K562 (cell line): ENCODE data around the gene SAMD10. TPM values are rescaled to one million over a fixed set of nuclear protein-coding genes. Genes with fewer than 3 reads are reported as not detected.

Experiments used
- CBFB ChIP-seq: sonication (generic); formaldehyde crosslinking; IDR thresholded peaks from 2 replicates; pipeline ENCODE4 v1.4.0; 2020; ENCODE audit warnings: mild to moderate bottlenecking, missing genetic modification reagents
- CTCF ChIP-seq, 3 experiments: IDR thresholded peaks in 2 of 3; conservative IDR thresholded peaks in 1 of 3; 2 replicates each; pipeline ENCODE4 v1.5.1; 2011 to 2012; ENCODE audit warnings: low read length in 3 of 3, mild to moderate bottlenecking in 3 of 3, control low read depth in 2 of 3, improper control_type of control experiment in 1 of 3, inconsistent platforms in 1 of 3, low read depth in 1 of 3, mixed read lengths in 1 of 3, moderate library complexity in 1 of 3; ENCODE audit not compliant: insufficient read depth in 2 of 3
- IFI16 ChIP-seq: fragments of 250-450 bp; sonication (Bioruptor Pico); IDR thresholded peaks from 2 replicates; pipeline ENCODE4 v2.1.2; 2022; ENCODE audit warnings: mild to moderate bottlenecking, inconsistent platforms
- POLR2G ChIP-seq: fragments of 200-400 bp; formaldehyde crosslinking; IDR thresholded peaks from 2 replicates; pipeline ENCODE4 v1.6.1; 2017; ENCODE audit warnings: low read depth, mild to moderate bottlenecking, antibody characterized with exemption, low read length, moderate library complexity
- SAP30 ChIP-seq: fragments of 200-600 bp; sonication (generic); IDR thresholded peaks from 2 replicates; pipeline ENCODE4 v1.6.1; 2012; ENCODE audit warnings: borderline replicate concordance, low read depth, mild to moderate bottlenecking, moderate library complexity, low read length, control low read depth, inconsistent platforms; ENCODE audit not compliant: insufficient read depth, poor library complexity, severe bottlenecking
- SIX5 ChIP-seq, 2 experiments: IDR thresholded peaks; 2 replicates each; pipeline ENCODE4 v1.6.1; 2011; ENCODE audit warnings: low read length in 2 of 2, borderline replicate concordance in 1 of 2, low read depth in 1 of 2, mild to moderate bottlenecking in 1 of 2, moderate library complexity in 1 of 2; ENCODE audit not compliant: insufficient read depth in 1 of 2
- SRSF1 ChIP-seq: fragments of 200-400 bp; formaldehyde crosslinking; IDR thresholded peaks from 2 replicates; pipeline ENCODE4 v1.6.1; 2017; ENCODE audit warnings: mild to moderate bottlenecking, low read depth, low read length, moderate library complexity
- SUPT5H ChIP-seq: fragments of 450-650 bp; IDR thresholded peaks from 2 replicates; pipeline ENCODE4 v1.6.1; 2016
- TAF1 ChIP-seq: IDR thresholded peaks from 2 replicates; pipeline ENCODE4 v1.6.1; 2011; ENCODE audit warnings: mild to moderate bottlenecking, low read length, moderate library complexity; ENCODE audit not compliant: insufficient read depth, control insufficient read depth, severe bottlenecking; ENCODE audit errors: extremely low read depth
- ZBTB43 ChIP-seq: sonication (generic); formaldehyde crosslinking; IDR thresholded peaks from 2 replicates; pipeline ENCODE4 v1.8.0; 2023; ENCODE audit warnings: mild to moderate bottlenecking, missing genetic modification reagents
- ZBTB7A ChIP-seq: IDR thresholded peaks from 2 replicates; pipeline ENCODE4 v1.6.1; 2011; ENCODE audit warnings: low read depth, mild to moderate bottlenecking, low read length, moderate library complexity, borderline replicate concordance; ENCODE audit not compliant: control insufficient read depth
- ZNF12 ChIP-seq: sonication (generic); formaldehyde crosslinking; IDR thresholded peaks from 2 replicates; pipeline ENCODE4 v1.4.0; 2020; ENCODE audit warnings: mild to moderate bottlenecking, missing genetic modification reagents
- ZNF316 ChIP-seq: fragments of 450-650 bp; IDR thresholded peaks from 2 replicates; pipeline ENCODE4 v1.6.1; 2016
- polyA plus RNA-seq, 8 experiments: library from polyadenylated mRNA; depleted of rRNA in 4 of 8; stranded (reverse) in 5 of 8; unstranded in 3 of 8; fragments of >200 nt; fragmentation: Nextera tagmentation in 2 of 8; fragmentation: Illumina TruSeq in 1 of 8; extraction: Ambion mirVana in 2 of 8; extraction: Trizol in 1 of 8; gene quantifications; 2 replicates each; pipeline versions ENCODE4 v1.2.1 to v1.2.3, GENCODE V29; 2011 to 2014; ENCODE audit warnings: inconsistent platforms in 1 of 8, missing spikeins in 1 of 8
- total RNA-seq, 7 experiments: library from RNA; depleted of rRNA in 6 of 7; stranded (reverse); fragments of >200 nt in 6 of 7; fragmentation: Illumina TruSeq in 2 of 7; extraction: Trizol in 2 of 7; gene quantifications; 2 replicates each; pipeline versions ENCODE4 v1.2.1 to v1.2.3, GENCODE V29; 2011 to 2021; ENCODE audit warnings: low replicate concordance in 1 of 7
- TF ChIP-seq, protein P1 (sequence below): sonication (generic); formaldehyde crosslinking; IDR thresholded peaks from 2 replicates; pipeline ENCODE4 v1.9.0; 2022; ENCODE audit warnings: mild to moderate bottlenecking, missing genetic modification reagents
- TF ChIP-seq, protein P2 (sequence below): sonication (generic); formaldehyde crosslinking; IDR thresholded peaks from 2 replicates; pipeline ENCODE4 v1.8.0; 2022; ENCODE audit warnings: mild to moderate bottlenecking, missing genetic modification reagents
- TF ChIP-seq, protein P3 (sequence below): conservative IDR thresholded peaks from 2 replicates; pipeline ENCODE4 v1.6.1; 2011; ENCODE audit warnings: low read depth, mild to moderate bottlenecking, low read length; ENCODE audit not compliant: control insufficient read depth

The SAMD10 gene
- total and polyA plus RNA-seq, 9 of the 15 experiments (the other 6 are each of a cell fraction or from before 2014, with no cell fraction given), result 0.37 to 15.2 (median 4.8) TPM

GRCh38 chr20:63957004-63957689, 22.3 kb downstream of the SAMD10 start (continued):
- TF ChIP-seq CTCF (IDR thresholded peaks at IDR 0.05 in 2 of 3, conservative IDR thresholded peaks at IDR 0.05 in 1 of 3; ENCODE audit: insufficient read depth in 2 of 3, low read depth in 1 of 3, low read length in 3 of 3), result 0 out of 6 replicates have a peak, but pooled peaks of 2 of the 3 experiments have one; percentile 7 to 19
- TF ChIP-seq ZBTB43 (CRISPR knock-in tag), result no peak
- TF ChIP-seq IFI16 (CRISPR knock-in tag), result no peak
- TF ChIP-seq, protein P1, sequence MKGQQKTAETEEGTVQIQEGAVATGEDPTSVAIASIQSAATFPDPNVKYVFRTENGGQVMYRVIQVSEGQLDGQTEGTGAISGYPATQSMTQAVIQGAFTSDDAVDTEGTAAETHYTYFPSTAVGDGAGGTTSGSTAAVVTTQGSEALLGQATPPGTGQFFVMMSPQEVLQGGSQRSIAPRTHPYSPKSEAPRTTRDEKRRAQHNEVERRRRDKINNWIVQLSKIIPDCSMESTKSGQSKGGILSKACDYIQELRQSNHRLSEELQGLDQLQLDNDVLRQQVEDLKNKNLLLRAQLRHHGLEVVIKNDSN, result peak; percentile 37; the same call in 1 of the 2 replicates
- TF ChIP-seq, protein P2, sequence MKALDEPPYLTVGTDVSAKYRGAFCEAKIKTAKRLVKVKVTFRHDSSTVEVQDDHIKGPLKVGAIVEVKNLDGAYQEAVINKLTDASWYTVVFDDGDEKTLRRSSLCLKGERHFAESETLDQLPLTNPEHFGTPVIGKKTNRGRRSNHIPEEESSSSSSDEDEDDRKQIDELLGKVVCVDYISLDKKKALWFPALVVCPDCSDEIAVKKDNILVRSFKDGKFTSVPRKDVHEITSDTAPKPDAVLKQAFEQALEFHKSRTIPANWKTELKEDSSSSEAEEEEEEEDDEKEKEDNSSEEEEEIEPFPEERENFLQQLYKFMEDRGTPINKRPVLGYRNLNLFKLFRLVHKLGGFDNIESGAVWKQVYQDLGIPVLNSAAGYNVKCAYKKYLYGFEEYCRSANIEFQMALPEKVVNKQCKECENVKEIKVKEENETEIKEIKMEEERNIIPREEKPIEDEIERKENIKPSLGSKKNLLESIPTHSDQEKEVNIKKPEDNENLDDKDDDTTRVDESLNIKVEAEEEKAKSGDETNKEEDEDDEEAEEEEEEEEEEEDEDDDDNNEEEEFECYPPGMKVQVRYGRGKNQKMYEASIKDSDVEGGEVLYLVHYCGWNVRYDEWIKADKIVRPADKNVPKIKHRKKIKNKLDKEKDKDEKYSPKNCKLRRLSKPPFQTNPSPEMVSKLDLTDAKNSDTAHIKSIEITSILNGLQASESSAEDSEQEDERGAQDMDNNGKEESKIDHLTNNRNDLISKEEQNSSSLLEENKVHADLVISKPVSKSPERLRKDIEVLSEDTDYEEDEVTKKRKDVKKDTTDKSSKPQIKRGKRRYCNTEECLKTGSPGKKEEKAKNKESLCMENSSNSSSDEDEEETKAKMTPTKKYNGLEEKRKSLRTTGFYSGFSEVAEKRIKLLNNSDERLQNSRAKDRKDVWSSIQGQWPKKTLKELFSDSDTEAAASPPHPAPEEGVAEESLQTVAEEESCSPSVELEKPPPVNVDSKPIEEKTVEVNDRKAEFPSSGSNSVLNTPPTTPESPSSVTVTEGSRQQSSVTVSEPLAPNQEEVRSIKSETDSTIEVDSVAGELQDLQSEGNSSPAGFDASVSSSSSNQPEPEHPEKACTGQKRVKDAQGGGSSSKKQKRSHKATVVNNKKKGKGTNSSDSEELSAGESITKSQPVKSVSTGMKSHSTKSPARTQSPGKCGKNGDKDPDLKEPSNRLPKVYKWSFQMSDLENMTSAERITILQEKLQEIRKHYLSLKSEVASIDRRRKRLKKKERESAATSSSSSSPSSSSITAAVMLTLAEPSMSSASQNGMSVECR (CRISPR knock-in tag), result peak; percentile 40; the same call in 1 of the 2 replicates
- peak; percentile 25; the same call in 1 of the 2 replicates for TF ChIP-seq CBFB
- 0 out of 2 replicates have a peak, but pooled peaks have one; percentile 18 for TF ChIP-seq ZNF12 (CRISPR knock-in tag)
- no peak for TF ChIP-seq SRSF1
- TF ChIP-seq ZNF316, result 0 out of 2 replicates have a peak, but pooled peaks have one; percentile 9
- TF ChIP-seq SAP30, result peak; percentile 70
- TF ChIP-seq POLR2G, result peak; percentile 72
- TF ChIP-seq TAF1, result peak; percentile 14
- TF ChIP-seq SIX5 (IDR thresholded peaks at IDR 0.05; ENCODE audit: borderline replicate concordance in 1 of 2, insufficient read depth in 1 of 2, low read depth in 1 of 2, low read length in 2 of 2), result no peak
- peak; percentile 75; the same call in 1 of the 2 replicates for TF ChIP-seq ZBTB7A
- TF ChIP-seq, protein P3, sequence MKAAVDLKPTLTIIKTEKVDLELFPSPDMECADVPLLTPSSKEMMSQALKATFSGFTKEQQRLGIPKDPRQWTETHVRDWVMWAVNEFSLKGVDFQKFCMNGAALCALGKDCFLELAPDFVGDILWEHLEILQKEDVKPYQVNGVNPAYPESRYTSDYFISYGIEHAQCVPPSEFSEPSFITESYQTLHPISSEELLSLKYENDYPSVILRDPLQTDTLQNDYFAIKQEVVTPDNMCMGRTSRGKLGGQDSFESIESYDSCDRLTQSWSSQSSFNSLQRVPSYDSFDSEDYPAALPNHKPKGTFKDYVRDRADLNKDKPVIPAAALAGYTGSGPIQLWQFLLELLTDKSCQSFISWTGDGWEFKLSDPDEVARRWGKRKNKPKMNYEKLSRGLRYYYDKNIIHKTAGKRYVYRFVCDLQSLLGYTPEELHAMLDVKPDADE, result peak; percentile 46; the same call in 1 of the 2 replicates
- peak; percentile 64 for TF ChIP-seq SUPT5H
